HepG2 (cell line): Measurements from ENCODE around the gene IGFLR1. TPM values are rescaled to one million over a fixed set of nuclear protein-coding genes. Genes with fewer than 3 reads are reported as not detected.

ENCODE experiments used
- ATAC-seq: fragments of 200-7000 bp; cut with Tn5 transposase; 3 replicates; pipeline ENCODE4 v1.9.1; 2020; ENCODE audit warnings: mild to moderate bottlenecking, moderate library complexity
- BruUV-seq: library from RNA; stranded (reverse); fragments of 400-500 nt; replicated peaks from 2 replicates; lab custom pipeline; 2021; lab: Mats Ljungman, UMichigan
- CTCF ChIA-PET: fragments of 300-600 bp; formaldehyde crosslinking; extraction: SDS; loops from one replicate; lab custom pipeline; 2021; ENCODE audit warnings: low total read pairs, inconsistent platforms, low intra/inter-chr PET ratio; lab: Yijun Ruan, JAX
- POLR2A ChIA-PET: fragments of 350-600 bp; sonication (Branson Sonifier 250); formaldehyde crosslinking; loops from one replicate; lab custom pipeline; 2020; ENCODE audit warnings: antibody characterized with exemption, inconsistent platforms; lab: Yijun Ruan, JAX
- DNase-seq: peaks from one replicate; pipeline ENCODE4 v3.0.0-alpha.2; 2015; ENCODE audit warnings: low spot score
- FAIRE-seq: peaks from 3 replicates; lab custom pipeline; 2011; peaks lifted over from hg19 to GRCh38; lab: Jason Lieb, UNC
- H2AFZ ChIP-seq: one replicate; pipeline ENCODE4 v1.6.1; 2011; ENCODE audit warnings: low read length, inconsistent platforms
- H3K27ac ChIP-seq: fragments of 300-600 bp; 3 replicates; pipeline ENCODE4 v1.8.0; 2011; ENCODE audit warnings: mixed run types, mild to moderate bottlenecking, mixed read lengths, low read length, inconsistent platforms; ENCODE audit not compliant: insufficient read depth; ENCODE audit errors: extremely low read length
- H3K27me3 ChIP-seq, 2 experiments: fragments of 200-600 bp in 1 of 2; 2 replicates in 1 of 2; 3 replicates in 1 of 2; pipeline versions ENCODE4 v1.6.0 to v1.8.0; 2011; ENCODE audit warnings: low read length in 2 of 2, mild to moderate bottlenecking in 2 of 2, moderate library complexity in 2 of 2, inconsistent platforms in 1 of 2; ENCODE audit not compliant: insufficient read depth in 2 of 2, control insufficient read depth in 1 of 2
- H3K36me3 ChIP-seq, 2 experiments: fragments of 200-600 bp in 1 of 2; replicated peaks in 1 of 2; 2 replicates in 1 of 2; 3 replicates in 1 of 2; pipeline versions ENCODE4 v1.5.1 to v1.8.0; 2011; ENCODE audit warnings: low read length in 2 of 2, inconsistent platforms in 1 of 2; ENCODE audit not compliant: insufficient read depth in 2 of 2, control insufficient read depth in 1 of 2
- H3K4me1 ChIP-seq: 2 replicates; pipeline ENCODE4 v1.5.1; 2012; ENCODE audit warnings: low read length, inconsistent platforms; ENCODE audit not compliant: insufficient read depth
- H3K4me2 ChIP-seq: 2 replicates; pipeline ENCODE4 v1.6.0; 2011; ENCODE audit warnings: low read depth, low read length, inconsistent platforms
- H3K4me3 ChIP-seq, 3 experiments: fragments of 200-600 bp in 1 of 3; sonication (generic), shearing (Covaris generic) in 1 of 3; replicated peaks in 1 of 3; 2 replicates each; pipeline ENCODE4 v1.5.1; 2011 to 2016; ENCODE audit warnings: low read length in 3 of 3, inconsistent platforms in 2 of 3, low read depth in 2 of 3, mild to moderate bottlenecking in 2 of 3, control low read depth in 1 of 3, mixed read lengths in 1 of 3; ENCODE audit not compliant: insufficient read depth in 1 of 3
- H3K79me2 ChIP-seq: one replicate; pipeline ENCODE4 v1.6.1; 2011; ENCODE audit warnings: low read length, inconsistent platforms; ENCODE audit not compliant: insufficient read depth
- H3K9ac ChIP-seq: 2 replicates; pipeline ENCODE4 v1.6.0; 2011; ENCODE audit warnings: mild to moderate bottlenecking, low read depth, low read length, inconsistent platforms; ENCODE audit not compliant: insufficient read depth
- H3K9me3 ChIP-seq: 2 replicates; pipeline ENCODE4 v1.5.1; 2012; ENCODE audit warnings: mild to moderate bottlenecking, low read length
- H4K20me1 ChIP-seq: 2 replicates; pipeline ENCODE4 v1.6.0; 2011; ENCODE audit warnings: inconsistent platforms, mild to moderate bottlenecking, low read length, moderate library complexity; ENCODE audit not compliant: insufficient read depth
- AGO1 ChIP-seq: fragments of 200-400 bp; formaldehyde crosslinking; IDR thresholded peaks from 2 replicates; pipeline ENCODE4 v1.6.1; 2017; ENCODE audit warnings: mild to moderate bottlenecking, low read depth, low read length, moderate library complexity; ENCODE audit not compliant: poor library complexity, severe bottlenecking
- AGO2 ChIP-seq: fragments of 200-400 bp; formaldehyde crosslinking; optimal IDR thresholded peaks from 2 replicates; pipeline ENCODE3; 2017; ENCODE audit warnings: mild to moderate bottlenecking, low read depth, low read length, moderate library complexity
- CCDC6 ChIP-seq: sonication (generic); formaldehyde crosslinking; IDR thresholded peaks from 2 replicates; pipeline ENCODE4 v1.8.1; 2022; ENCODE audit warnings: mild to moderate bottlenecking, missing genetic modification reagents, moderate library complexity
- FOSL1 ChIP-seq: sonication (generic); formaldehyde crosslinking; IDR thresholded peaks from 2 replicates; pipeline ENCODE4 v1.9.0; 2021; ENCODE audit warnings: missing genetic modification reagents, borderline replicate concordance
- HNRNPL ChIP-seq: fragments of 200-400 bp; formaldehyde crosslinking; IDR thresholded peaks from 2 replicates; pipeline ENCODE4 v1.6.1; 2017; ENCODE audit warnings: mild to moderate bottlenecking, low read depth, low read length
- NCOA5 ChIP-seq: sonication (generic); formaldehyde crosslinking; IDR thresholded peaks from 2 replicates; pipeline ENCODE4 v1.4.0; 2020; ENCODE audit warnings: missing genetic modification reagents
- NRL ChIP-seq: sonication (generic); formaldehyde crosslinking; IDR thresholded peaks from 2 replicates; pipeline ENCODE4 v1.5.0; 2020; ENCODE audit warnings: missing genetic modification reagents, mild to moderate bottlenecking, moderate library complexity, borderline replicate concordance
- RARG ChIP-seq: sonication (generic); formaldehyde crosslinking; IDR thresholded peaks from 2 replicates; pipeline ENCODE4 v1.4.0; 2020; ENCODE audit warnings: low read depth, mild to moderate bottlenecking, missing genetic modification reagents
- RBM39 ChIP-seq: fragments of 200-400 bp; formaldehyde crosslinking; IDR thresholded peaks from one replicate; pipeline ENCODE4 v1.6.1; 2018; ENCODE audit warnings: antibody characterized with exemption, mild to moderate bottlenecking, low read depth, low read length; ENCODE audit not compliant: poor library complexity, severe bottlenecking
- SRSF4 ChIP-seq: fragments of 200-400 bp; formaldehyde crosslinking; IDR thresholded peaks from one replicate; pipeline ENCODE4 v1.6.1; 2018; ENCODE audit warnings: mild to moderate bottlenecking, low read depth, low read length, moderate library complexity; ENCODE audit not compliant: poor library complexity, severe bottlenecking
- SYNCRIP ChIP-seq: fragments of 200-400 bp; formaldehyde crosslinking; IDR thresholded peaks from 2 replicates; pipeline ENCODE4 v1.6.1; 2018; ENCODE audit warnings: mild to moderate bottlenecking, low read depth, low read length; ENCODE audit not compliant: insufficient read depth
- TP53 ChIP-seq: sonication (generic); formaldehyde crosslinking; conservative IDR thresholded peaks from 2 replicates; pipeline ENCODE4 v1.4.0; 2020; ENCODE audit warnings: missing genetic modification reagents
- ZNF20 ChIP-seq: sonication (generic); formaldehyde crosslinking; IDR thresholded peaks from 2 replicates; pipeline ENCODE4 v1.4.0; 2020; ENCODE audit warnings: mild to moderate bottlenecking, moderate library complexity, missing genetic modification reagents
- ZNF446 ChIP-seq: sonication (generic); formaldehyde crosslinking; IDR thresholded peaks from 2 replicates; pipeline ENCODE4 v1.5.0; 2020; ENCODE audit warnings: mild to moderate bottlenecking, missing genetic modification reagents
- WGBS: methylation state at CpG from one replicate; pipeline ENCODE4 v1.1.6; 2017; ENCODE audit warnings: low lambda C conversion rate; 5-methylcytosine and 5-hydroxymethylcytosine counted together
- in situ Hi-C: cut with HindIII; loops from 2 replicates; pipeline ENCODE4 v1.10.0; 2017; ENCODE audit warnings: low pct_unique_long_range_greater_than_20kb; ENCODE audit not compliant: extremely low pct_ligation_motif_present
- intact Hi-C: fragments of 100-400 bp; cut with micrococcal nuclease; formaldehyde crosslinking; loops from one replicate; pipeline ENCODE4 v1.10.0; 2022; ENCODE audit not compliant: unreplicated experiment
- polyA plus RNA-seq, 8 experiments: library from polyadenylated mRNA; depleted of rRNA in 3 of 8; stranded (reverse) in 7 of 8; unstranded in 1 of 8; fragments of >200 nt; fragmentation: Illumina TruSeq in 4 of 8; extraction: Trizol in 4 of 8; gene quantifications; 2 replicates each; pipeline versions ENCODE4 v1.2.1 to v1.2.3, GENCODE V29; 2011 to 2016; ENCODE audit warnings: low read depth in 4 of 8, missing spikeins in 1 of 8, mixed read lengths in 1 of 8; ENCODE audit not compliant: insufficient read depth in 1 of 8
- total RNA-seq, 5 experiments: library from RNA; depleted of rRNA; stranded (reverse); fragments of >200 nt; fragmentation: Illumina TruSeq; extraction: Trizol; gene quantifications; 2 replicates each; pipeline ENCODE4 v1.2.3, GENCODE V29; 2016; ENCODE audit warnings: low read depth in 1 of 5
- TF ChIP-seq, protein P1 (sequence below), 2 experiments: sonication (generic) in 1 of 2; formaldehyde crosslinking in 1 of 2; IDR thresholded peaks; 2 replicates each; pipeline versions ENCODE4 v1.4.0 to v1.6.1; 2018 to 2020; ENCODE audit warnings: missing genetic modification reagents in 2 of 2, borderline replicate concordance in 1 of 2, low read depth in 1 of 2, mild to moderate bottlenecking in 1 of 2, missing biosample characterization in 1 of 2
- TF ChIP-seq, protein P2 (sequence below): sonication (generic); formaldehyde crosslinking; IDR thresholded peaks from 2 replicates; pipeline ENCODE4 v1.9.0; 2021; ENCODE audit warnings: missing genetic modification reagents, mild to moderate bottlenecking, borderline replicate concordance
- TF ChIP-seq, protein P3 (sequence below): sonication (generic); formaldehyde crosslinking; IDR thresholded peaks from 2 replicates; pipeline ENCODE4 v1.4.0; 2020; ENCODE audit warnings: missing genetic modification reagents, borderline replicate concordance

The IGFLR1 gene
- total and polyA plus RNA-seq, 2 of the 13 experiments (the other 11 are each of a cell fraction or from before 2014, with no cell fraction given): 5.4 to 8.9 TPM

DNA sequence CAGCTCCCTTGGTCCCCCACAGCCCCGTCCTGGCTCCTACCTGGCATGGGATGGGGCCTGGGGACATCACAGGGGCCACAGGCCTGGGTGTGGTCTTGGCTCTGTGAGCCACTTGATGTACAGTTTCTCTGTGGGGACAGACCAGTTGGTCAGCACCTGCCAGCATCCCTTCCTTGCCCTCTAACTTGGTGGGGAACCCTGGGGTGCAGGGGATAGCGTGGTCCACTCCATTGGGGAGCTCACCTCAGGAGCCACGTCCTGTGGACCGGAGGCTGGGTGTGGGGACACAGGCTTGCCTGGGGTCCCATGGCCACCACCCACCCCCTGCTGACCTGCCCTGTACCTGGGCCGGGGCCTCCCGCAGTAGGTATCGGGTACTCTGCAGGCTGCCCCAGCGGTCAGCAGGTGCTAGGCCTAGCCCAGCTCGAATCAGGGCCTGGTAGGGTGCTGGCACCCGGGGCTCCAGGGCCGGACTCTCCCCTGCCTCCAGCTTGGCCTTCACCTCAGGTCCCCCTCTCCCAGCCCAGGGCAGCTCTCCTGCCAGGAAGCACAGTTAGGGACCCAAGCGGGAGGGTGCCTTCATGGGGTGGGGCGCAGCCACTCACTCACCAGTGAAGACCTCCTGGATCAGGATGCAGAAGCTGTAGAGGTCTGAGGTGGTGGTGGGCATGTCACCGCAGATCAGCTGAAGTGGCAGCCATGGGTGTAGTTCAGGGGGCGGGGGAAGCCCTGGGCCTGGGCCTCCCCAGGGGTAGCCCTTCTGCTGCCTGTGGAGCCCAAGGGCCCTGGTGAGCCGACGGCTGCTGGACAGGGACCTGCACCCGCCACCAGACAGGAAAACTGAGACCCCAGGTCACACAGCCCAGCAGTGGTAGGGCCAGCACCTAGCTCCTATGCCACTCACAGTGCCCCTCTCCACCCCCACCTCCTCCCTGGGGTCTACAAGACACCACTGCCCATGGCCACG lies 48.0 kb upstream of the IGFLR1 start:
- peaks cover 44% of the 10 kb centered on the region for H3K4me1 ChIP-seq
- ATAC-seq: peak; percentile 2
- H3K9ac ChIP-seq: no peak overlapping the region
- TF ChIP-seq CCDC6 (CRISPR knock-in tag) (no peak), AGO2 (peak; percentile 7), HNRNPL (peak; percentile 3; the same call in 1 of the 2 replicates), RARG (CRISPR knock-in tag) (no peak), AGO1 (no peak), NCOA5 (CRISPR knock-in tag) (no peak), ZNF20 (CRISPR knock-in tag) (no peak), FOSL1 (no peak), RBM39 (no peak), TP53 (CRISPR knock-in tag) (no peak), NRL (0 out of 2 replicates have a peak, but pooled peaks have one; percentile 14), SRSF4 (no peak), ZNF446 (CRISPR knock-in tag) (no peak), SYNCRIP (no peak)
- TF ChIP-seq, protein P1, sequence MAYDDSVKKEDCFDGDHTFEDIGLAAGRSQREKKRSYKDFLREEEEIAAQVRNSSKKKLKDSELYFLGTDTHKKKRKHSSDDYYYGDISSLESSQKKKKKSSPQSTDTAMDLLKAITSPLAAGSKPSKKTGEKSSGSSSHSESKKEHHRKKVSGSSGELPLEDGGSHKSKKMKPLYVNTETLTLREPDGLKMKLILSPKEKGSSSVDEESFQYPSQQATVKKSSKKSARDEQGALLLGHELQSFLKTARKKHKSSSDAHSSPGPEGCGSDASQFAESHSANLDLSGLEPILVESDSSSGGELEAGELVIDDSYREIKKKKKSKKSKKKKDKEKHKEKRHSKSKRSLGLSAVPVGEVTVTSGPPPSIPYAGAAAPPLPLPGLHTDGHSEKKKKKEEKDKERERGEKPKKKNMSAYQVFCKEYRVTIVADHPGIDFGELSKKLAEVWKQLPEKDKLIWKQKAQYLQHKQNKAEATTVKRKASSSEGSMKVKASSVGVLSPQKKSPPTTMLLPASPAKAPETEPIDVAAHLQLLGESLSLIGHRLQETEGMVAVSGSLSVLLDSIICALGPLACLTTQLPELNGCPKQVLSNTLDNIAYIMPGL (CRISPR knock-in tag; IDR thresholded peaks at IDR 0.05; ENCODE audit: borderline replicate concordance in 1 of 2, low read depth in 1 of 2): no peak
- TF ChIP-seq, protein P2, sequence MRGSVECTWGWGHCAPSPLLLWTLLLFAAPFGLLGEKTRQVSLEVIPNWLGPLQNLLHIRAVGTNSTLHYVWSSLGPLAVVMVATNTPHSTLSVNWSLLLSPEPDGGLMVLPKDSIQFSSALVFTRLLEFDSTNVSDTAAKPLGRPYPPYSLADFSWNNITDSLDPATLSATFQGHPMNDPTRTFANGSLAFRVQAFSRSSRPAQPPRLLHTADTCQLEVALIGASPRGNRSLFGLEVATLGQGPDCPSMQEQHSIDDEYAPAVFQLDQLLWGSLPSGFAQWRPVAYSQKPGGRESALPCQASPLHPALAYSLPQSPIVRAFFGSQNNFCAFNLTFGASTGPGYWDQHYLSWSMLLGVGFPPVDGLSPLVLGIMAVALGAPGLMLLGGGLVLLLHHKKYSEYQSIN (CRISPR knock-in tag): no peak
- TF ChIP-seq, protein P3, sequence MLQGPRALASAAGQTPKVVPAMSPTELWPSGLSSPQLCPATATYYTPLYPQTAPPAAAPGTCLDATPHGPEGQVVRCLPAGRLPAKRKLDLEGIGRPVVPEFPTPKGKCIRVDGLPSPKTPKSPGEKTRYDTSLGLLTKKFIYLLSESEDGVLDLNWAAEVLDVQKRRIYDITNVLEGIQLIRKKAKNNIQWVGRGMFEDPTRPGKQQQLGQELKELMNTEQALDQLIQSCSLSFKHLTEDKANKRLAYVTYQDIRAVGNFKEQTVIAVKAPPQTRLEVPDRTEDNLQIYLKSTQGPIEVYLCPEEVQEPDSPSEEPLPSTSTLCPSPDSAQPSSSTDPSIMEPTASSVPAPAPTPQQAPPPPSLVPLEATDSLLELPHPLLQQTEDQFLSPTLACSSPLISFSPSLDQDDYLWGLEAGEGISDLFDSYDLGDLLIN (CRISPR knock-in tag): no peak
- TF ChIP-seq, all 625 proteins: peak for 3
- intact Hi-C loops (no loop called here), in situ Hi-C loops (no loop called here)
- Histone ChIP-seq H2AFZ (no peak overlapping the region), H4K20me1 (no peaks in the 10 kb centered on the region), H3K27me3 (peaks cover 0 to 4% of the 10 kb centered on the region in 2 experiments; a peak in 3 of 5 replicates), H3K79me2 (no peaks in the 10 kb centered on the region), H3K4me3 (peak overlapping the region in 1 of 3 experiments; percentile 34; a peak in 1 of 6 replicates), H3K27ac (no peak overlapping the region), H3K36me3 (no peaks in the 10 kb centered on the region), H3K4me2 (peak overlapping the region; percentile 61), H3K9me3 (no peaks in the 10 kb centered on the region)
- FAIRE-seq (no peak), DNase-seq (no peak)
- 82% methylated on average over 5 of the region's 19 CpGs for WGBS
- ChIA-PET POLR2A (interaction anchor here (0.9 to 1.6 kb wide), 7 partner anchors 22 to 152 kb away, joined by 3 to 6 read pairs (median 3); partner anchors contain the start of genes LIN37, PRODH2 and PSENEN), CTCF (no interaction called here)
- BruUV-seq: no TSS peak
